Measurements from ENCODE around the gene SEPTIN8. TPM values are rescaled to one million over a fixed set of nuclear protein-coding genes. Genes with fewer than 3 reads are reported as not detected.

The SEPTIN8 gene
- total RNA-seq, 2 experiments from 2014 or later, result 10.6 to 15.5 TPM

DNA sequence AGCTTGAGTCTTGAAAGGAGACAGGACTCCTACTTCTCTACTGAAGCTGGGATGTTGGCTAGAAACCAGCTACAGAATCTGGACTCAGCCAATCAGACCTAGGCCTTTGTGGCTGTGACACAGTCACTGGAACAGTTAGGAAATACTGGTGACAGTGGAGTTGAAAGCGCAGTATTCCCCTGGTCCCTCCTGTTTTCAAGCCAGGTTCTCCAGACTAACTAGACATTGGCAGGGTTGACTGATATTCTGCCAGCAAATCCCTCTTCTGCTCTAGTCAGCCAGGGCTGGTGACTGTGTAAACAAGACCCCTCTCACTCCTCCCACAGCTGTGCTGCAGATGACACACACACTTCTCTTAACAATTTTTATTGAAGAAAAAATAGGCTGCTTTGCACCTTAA lies 44.8 kb upstream of the SEPTIN8 start:
- no peaks in the 10 kb centered on the region for H3K4me1 ChIP-seq (ENCODE audit: insufficient read depth, low read length, poor library complexity, severe bottlenecking)
- CTCF ChIA-PET (ENCODE audit: unreplicated experiment), result no interaction called here
- H3K79me2 ChIP-seq (ENCODE audit: insufficient read depth, low read depth, low read length), result no peaks in the 10 kb centered on the region
- no TSS peak for BruUV-seq (replicated peaks)
- no peak overlapping the region for H3K4me2 ChIP-seq (ENCODE audit: low read length)
- no peaks in the 10 kb centered on the region for H3K9me2 ChIP-seq (ENCODE audit: insufficient read depth, low read length)
- TF ChIP-seq, protein P1, sequence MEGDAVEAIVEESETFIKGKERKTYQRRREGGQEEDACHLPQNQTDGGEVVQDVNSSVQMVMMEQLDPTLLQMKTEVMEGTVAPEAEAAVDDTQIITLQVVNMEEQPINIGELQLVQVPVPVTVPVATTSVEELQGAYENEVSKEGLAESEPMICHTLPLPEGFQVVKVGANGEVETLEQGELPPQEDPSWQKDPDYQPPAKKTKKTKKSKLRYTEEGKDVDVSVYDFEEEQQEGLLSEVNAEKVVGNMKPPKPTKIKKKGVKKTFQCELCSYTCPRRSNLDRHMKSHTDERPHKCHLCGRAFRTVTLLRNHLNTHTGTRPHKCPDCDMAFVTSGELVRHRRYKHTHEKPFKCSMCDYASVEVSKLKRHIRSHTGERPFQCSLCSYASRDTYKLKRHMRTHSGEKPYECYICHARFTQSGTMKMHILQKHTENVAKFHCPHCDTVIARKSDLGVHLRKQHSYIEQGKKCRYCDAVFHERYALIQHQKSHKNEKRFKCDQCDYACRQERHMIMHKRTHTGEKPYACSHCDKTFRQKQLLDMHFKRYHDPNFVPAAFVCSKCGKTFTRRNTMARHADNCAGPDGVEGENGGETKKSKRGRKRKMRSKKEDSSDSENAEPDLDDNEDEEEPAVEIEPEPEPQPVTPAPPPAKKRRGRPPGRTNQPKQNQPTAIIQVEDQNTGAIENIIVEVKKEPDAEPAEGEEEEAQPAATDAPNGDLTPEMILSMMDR (conservative IDR thresholded peaks at IDR 0.05; ENCODE audit: low read length), result no peak
- TF ChIP-seq EZH2phosphoT487 (IDR thresholded peaks at IDR 0.05; ENCODE audit: borderline replicate concordance, low read depth, low read length), result no peak
- intact Hi-C loops (cut with micrococcal nuclease; ENCODE audit: unreplicated experiment), result loop anchor here (5.0 kb wide), 1 partner anchor 159 kb away; no protein-coding TSS in a partner anchor
- no peak overlapping the region for H3K27ac ChIP-seq (ENCODE audit: low read depth, low read length, poor library complexity, severe bottlenecking)
- H3K9me3 ChIP-seq (ENCODE audit: low read length), result no peaks in the 10 kb centered on the region
- no peak overlapping the region for H2AFZ ChIP-seq (ENCODE audit: low read length)
- no peaks in the 10 kb centered on the region for H3K36me3 ChIP-seq (ENCODE audit: insufficient read depth, low read length)
- POLR2A ChIA-PET, result interaction anchor here (0.8 kb wide), 1 partner anchor 19 kb away, joined by 8 read pairs; no protein-coding TSS in a partner anchor
- no peak for DNase-seq (ENCODE audit: low spot score)
- H3K4me3 ChIP-seq (ENCODE audit: low read depth, low read length, poor library complexity, severe bottlenecking), result no peak overlapping the region
- no peaks in the 10 kb centered on the region for H4K20me1 ChIP-seq (ENCODE audit: insufficient read depth, low read length)

- DNase-seq (ENCODE audit: low spot score), result no peak
- Histone ChIP-seq H3K27ac (ENCODE audit: low read depth, low read length, poor library complexity, severe bottlenecking) (no peak overlapping the region), H3K4me1 (ENCODE audit: insufficient read depth, low read length, poor library complexity, severe bottlenecking) (no peaks in the 10 kb centered on the region), H4K20me1 (ENCODE audit: insufficient read depth, low read length) (no peaks in the 10 kb centered on the region), H3K4me3 (ENCODE audit: low read depth, low read length, poor library complexity, severe bottlenecking) (no peak overlapping the region), H3K9me2 (ENCODE audit: insufficient read depth, low read length) (no peaks in the 10 kb centered on the region), H3K4me2 (ENCODE audit: low read length) (no peak overlapping the region), H3K9me3 (ENCODE audit: low read length) (no peaks in the 10 kb centered on the region), H3K79me2 (ENCODE audit: insufficient read depth, low read depth, low read length) (no peaks in the 10 kb centered on the region), H2AFZ (ENCODE audit: low read length) (no peak overlapping the region), H3K36me3 (ENCODE audit: insufficient read depth, low read length) (no peaks in the 10 kb centered on the region)
- no TSS peak for BruUV-seq (replicated peaks)
- CTCF ChIA-PET (ENCODE audit: unreplicated experiment), result interaction anchor here (0.6 kb wide), 1 partner anchor 594 kb away, joined by 3 read pairs; no protein-coding TSS in a partner anchor
- intact Hi-C loops (cut with micrococcal nuclease; ENCODE audit: unreplicated experiment), result loop anchor here (5.0 kb wide), 1 partner anchor 159 kb away; no protein-coding TSS in a partner anchor
- POLR2A ChIA-PET, result interaction anchor here (0.7 to 1.6 kb wide), 3 partner anchors 10 to 30 kb away, joined by 3 to 8 read pairs (median 5); no protein-coding TSS in a partner anchor
- TF ChIP-seq, protein P1 (conservative IDR thresholded peaks at IDR 0.05; ENCODE audit: low read length), result no peak
- no peak for TF ChIP-seq EZH2phosphoT487 (IDR thresholded peaks at IDR 0.05; ENCODE audit: borderline replicate concordance, low read depth, low read length)
Observed at GRCh38 chr5:132821350-132821749, 44.3 kb upstream of the SEPTIN8 start.

GRCh38 chr5:132820162-132820754 lies 43.2 kb upstream of the SEPTIN8 start:
- H3K36me3 ChIP-seq (ENCODE audit: insufficient read depth, low read length), result no peaks in the 10 kb centered on the region
- H3K79me2 ChIP-seq (ENCODE audit: insufficient read depth, low read depth, low read length), result no peaks in the 10 kb centered on the region
- H4K20me1 ChIP-seq (ENCODE audit: insufficient read depth, low read length), result no peaks in the 10 kb centered on the region
- ChIA-PET POLR2A (interaction anchor here (0.6 to 1.6 kb wide), 8 partner anchors 11 to 444 kb away, joined by 3 to 6 read pairs (median 3); partner anchors contain the start of gene RAD50), CTCF (ENCODE audit: unreplicated experiment) (interaction anchor here (1.0 to 1.2 kb wide), 3 partner anchors 12 to 318 kb away, joined by 4 read pairs; no protein-coding TSS in a partner anchor)
- DNase-seq (ENCODE audit: low spot score), result peak; percentile 84
- TF ChIP-seq, protein P1 (conservative IDR thresholded peaks at IDR 0.05; ENCODE audit: low read length), result peak; percentile 95
- no peak for TF ChIP-seq EZH2phosphoT487 (IDR thresholded peaks at IDR 0.05; ENCODE audit: borderline replicate concordance, low read depth, low read length)
- intact Hi-C loops (cut with micrococcal nuclease; ENCODE audit: unreplicated experiment), result loop anchor here (1.0 to 5.0 kb wide), 3 partner anchors 158 to 435 kb away; no protein-coding TSS in a partner anchor
- no TSS peak for BruUV-seq (replicated peaks)
- no peak overlapping the region for H3K4me2 ChIP-seq (ENCODE audit: low read length)
- H3K9me2 ChIP-seq (ENCODE audit: insufficient read depth, low read length), result no peaks in the 10 kb centered on the region
- H3K4me1 ChIP-seq (ENCODE audit: insufficient read depth, low read length, poor library complexity, severe bottlenecking), result no peaks in the 10 kb centered on the region
- no peak overlapping the region for H2AFZ ChIP-seq (ENCODE audit: low read length)
- no peak overlapping the region for H3K4me3 ChIP-seq (ENCODE audit: low read depth, low read length, poor library complexity, severe bottlenecking)
- no peaks in the 10 kb centered on the region for H3K9me3 ChIP-seq (ENCODE audit: low read length)
- no peak overlapping the region for H3K27ac ChIP-seq (ENCODE audit: low read depth, low read length, poor library complexity, severe bottlenecking)
